ENCODE measurements around the gene SPRR2G. TPM values are rescaled to one million over a fixed set of nuclear protein-coding genes. Genes with fewer than 3 reads are reported as not detected.

SPRR2G gene
- 2.1 TPM in 1 of 2 replicates, not detected in the other for total RNA-seq

GRCh38 chr1:153150846-153151245 is at the start of gene SPRR2G:
Gene SPRR2G (minus strand): TSS chr1:153150890. CDS start chr1:153150110, 780 bp downstream.

GRCh38 chr1:153113416-153113815 is 37.3 kb downstream of the SPRR2G start, which contains the start of gene SPRR2F:
Gene SPRR2F (minus strand): TSS chr1:153113516. CDS start chr1:153112733, 783 bp downstream.

Other genes with a start within 250 kb of the SPRR2G start
- 18.8 and 30.8 TPM in 2 replicates for gene IVL, start 242.3 kb downstream of the SPRR2G start, total RNA-seq
- not detected in 2 replicates for gene SPRR5, start 203.7 kb downstream of the SPRR2G start, total RNA-seq
- gene SPRR4, start 180.2 kb downstream of the SPRR2G start, total RNA-seq: not detected in 2 replicates
- 3.1 and 9.5 TPM in 2 replicates for gene SPRR1A, start 166.8 kb downstream of the SPRR2G start, total RNA-seq
- 67.3 and 122 TPM in 2 replicates for gene SPRR3, start 149.1 kb downstream of the SPRR2G start, total RNA-seq
- gene SPRR1B, start 119.7 kb downstream of the SPRR2G start, total RNA-seq: 53.0 and 86.5 TPM in 2 replicates
- gene SPRR2D, start 109.8 kb downstream of the SPRR2G start, total RNA-seq: 5.7 and 47.8 TPM in 2 replicates
- gene SPRR2A, start 93.4 kb downstream of the SPRR2G start, total RNA-seq: 4.8 and 25.3 TPM in 2 replicates
- gene SPRR2B, start 79.3 kb downstream of the SPRR2G start, total RNA-seq: 1.0 TPM in 1 of 2 replicates, not detected in the other
- gene SPRR2E, start 56.4 kb downstream of the SPRR2G start, total RNA-seq: 1.1 and 21.5 TPM in 2 replicates
- not detected in 2 replicates for gene SPRR2F, start 37.4 kb downstream of the SPRR2G start, total RNA-seq
- gene LELP1, start 52.5 kb upstream of the SPRR2G start, total RNA-seq: not detected in 2 replicates
- gene PRR9, start 66.7 kb upstream of the SPRR2G start, total RNA-seq: 2.1 TPM in 1 of 2 replicates, not detected in the other
- not detected in 2 replicates for gene LORICRIN, start 108.8 kb upstream of the SPRR2G start, total RNA-seq
- 2.4 and 4.7 TPM in 2 replicates for gene PGLYRP3, start 162.1 kb upstream of the SPRR2G start, total RNA-seq
- gene PGLYRP4, start 198.0 kb upstream of the SPRR2G start, total RNA-seq: 4.0 and 7.9 TPM in 2 replicates
- gene S100A9, start 207.0 kb upstream of the SPRR2G start, total RNA-seq: 1,477 and 2,600 TPM in 2 replicates
- gene S100A12, start 224.7 kb upstream of the SPRR2G start, total RNA-seq: 1.5 and 3.4 TPM in 2 replicates
- gene S100A8, start 240.2 kb upstream of the SPRR2G start, total RNA-seq: 238 and 331 TPM in 2 replicates